ENCODE data around the gene CFHR5.

Gene CFHR5

DNA sequence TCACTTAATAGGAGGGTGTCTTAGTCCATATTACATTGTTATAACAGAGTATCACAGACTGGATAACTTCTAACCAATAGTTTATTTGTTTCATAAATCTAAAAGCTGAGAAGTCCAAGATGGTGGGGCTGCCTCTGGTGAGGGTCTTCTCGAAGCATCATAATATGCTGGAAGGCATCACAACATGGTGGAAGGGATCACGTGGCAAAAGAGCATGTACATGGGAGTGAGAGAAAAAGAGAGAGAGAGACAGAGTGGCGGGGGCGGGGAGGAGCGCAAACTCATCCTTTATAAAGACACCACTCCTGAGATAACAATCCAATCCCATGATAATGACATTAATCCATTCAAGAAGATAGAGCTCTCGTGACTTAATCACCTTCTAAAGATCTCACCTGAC, 31.5 kb downstream of the CFHR5 start:
- TF ChIP-seq SIN3A (IDR thresholded peaks at IDR 0.05; ENCODE audit: borderline replicate concordance, insufficient read depth, low read length) = no peak
- no peak for TF ChIP-seq TAF1 (IDR thresholded peaks at IDR 0.05; ENCODE audit: borderline replicate concordance, insufficient read depth, low read length)

DNA sequence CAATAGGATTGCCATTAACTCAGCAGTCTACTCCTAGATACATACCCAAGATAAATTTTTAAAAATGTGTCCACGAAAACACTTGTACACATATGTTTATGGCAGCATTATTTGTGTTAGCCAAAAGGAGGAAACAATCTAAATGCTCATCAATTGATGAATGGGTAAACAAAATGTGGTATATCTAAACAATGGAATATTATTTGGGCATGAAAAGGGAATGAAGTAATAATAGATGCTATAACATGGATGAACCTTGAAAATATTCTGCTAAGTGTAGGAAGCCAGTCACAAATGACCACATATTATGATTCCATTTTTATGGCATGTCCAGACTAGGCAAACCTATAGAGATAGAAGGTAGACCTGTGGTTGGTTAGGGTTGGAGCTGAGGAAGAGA, 34.3 kb downstream of the CFHR5 start:
- TF ChIP-seq SIN3A (IDR thresholded peaks at IDR 0.05; ENCODE audit: borderline replicate concordance, insufficient read depth, low read length) (no peak), FOXP2 (optimal IDR thresholded peaks at IDR 0.05; ENCODE audit: borderline replicate concordance, extremely low read depth, extremely low read length, insufficient read depth) (no peak), POLR2AphosphoS5 (IDR thresholded peaks at IDR 0.05; ENCODE audit: low read depth, low read length) (no peak), TAF1 (IDR thresholded peaks at IDR 0.05; ENCODE audit: borderline replicate concordance, insufficient read depth, low read length) (no peak)
- TF ChIP-seq, protein P1, sequence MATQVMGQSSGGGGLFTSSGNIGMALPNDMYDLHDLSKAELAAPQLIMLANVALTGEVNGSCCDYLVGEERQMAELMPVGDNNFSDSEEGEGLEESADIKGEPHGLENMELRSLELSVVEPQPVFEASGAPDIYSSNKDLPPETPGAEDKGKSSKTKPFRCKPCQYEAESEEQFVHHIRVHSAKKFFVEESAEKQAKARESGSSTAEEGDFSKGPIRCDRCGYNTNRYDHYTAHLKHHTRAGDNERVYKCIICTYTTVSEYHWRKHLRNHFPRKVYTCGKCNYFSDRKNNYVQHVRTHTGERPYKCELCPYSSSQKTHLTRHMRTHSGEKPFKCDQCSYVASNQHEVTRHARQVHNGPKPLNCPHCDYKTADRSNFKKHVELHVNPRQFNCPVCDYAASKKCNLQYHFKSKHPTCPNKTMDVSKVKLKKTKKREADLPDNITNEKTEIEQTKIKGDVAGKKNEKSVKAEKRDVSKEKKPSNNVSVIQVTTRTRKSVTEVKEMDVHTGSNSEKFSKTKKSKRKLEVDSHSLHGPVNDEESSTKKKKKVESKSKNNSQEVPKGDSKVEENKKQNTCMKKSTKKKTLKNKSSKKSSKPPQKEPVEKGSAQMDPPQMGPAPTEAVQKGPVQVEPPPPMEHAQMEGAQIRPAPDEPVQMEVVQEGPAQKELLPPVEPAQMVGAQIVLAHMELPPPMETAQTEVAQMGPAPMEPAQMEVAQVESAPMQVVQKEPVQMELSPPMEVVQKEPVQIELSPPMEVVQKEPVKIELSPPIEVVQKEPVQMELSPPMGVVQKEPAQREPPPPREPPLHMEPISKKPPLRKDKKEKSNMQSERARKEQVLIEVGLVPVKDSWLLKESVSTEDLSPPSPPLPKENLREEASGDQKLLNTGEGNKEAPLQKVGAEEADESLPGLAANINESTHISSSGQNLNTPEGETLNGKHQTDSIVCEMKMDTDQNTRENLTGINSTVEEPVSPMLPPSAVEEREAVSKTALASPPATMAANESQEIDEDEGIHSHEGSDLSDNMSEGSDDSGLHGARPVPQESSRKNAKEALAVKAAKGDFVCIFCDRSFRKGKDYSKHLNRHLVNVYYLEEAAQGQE (IDR thresholded peaks at IDR 0.05; ENCODE audit: insufficient read depth in 1 of 2, low read depth in 2 of 2, low read length in 2 of 2) = no peak

DNA sequence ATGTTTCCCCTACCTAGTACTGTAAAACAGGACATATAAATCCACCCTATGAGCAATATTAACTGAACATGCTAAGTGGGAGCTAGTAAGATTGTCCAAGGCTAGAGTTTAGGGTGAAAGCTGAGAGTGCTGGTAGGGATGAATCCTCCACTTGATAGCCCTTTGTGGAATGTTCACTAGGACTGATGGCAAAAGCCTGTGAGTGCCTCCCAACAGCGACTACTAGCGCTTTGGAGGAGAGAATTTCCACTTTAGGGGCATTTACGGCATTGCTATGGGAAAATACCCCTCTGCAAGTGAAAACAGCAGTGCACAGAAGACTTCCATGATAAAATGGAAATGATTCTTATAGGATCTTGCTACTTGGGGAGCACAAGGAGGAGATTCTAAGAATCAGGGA, 35.9 kb downstream of the CFHR5 start:
- TF ChIP-seq FOXP2 (optimal IDR thresholded peaks at IDR 0.05; ENCODE audit: borderline replicate concordance, extremely low read depth, extremely low read length, insufficient read depth) = no peak
- no peak for TF ChIP-seq TAF1 (IDR thresholded peaks at IDR 0.05; ENCODE audit: borderline replicate concordance, insufficient read depth, low read length)
- TF ChIP-seq, protein P1 (IDR thresholded peaks at IDR 0.05; ENCODE audit: insufficient read depth in 1 of 2, low read depth in 2 of 2, low read length in 2 of 2) = no peak
- no peak for TF ChIP-seq SIN3A (IDR thresholded peaks at IDR 0.05; ENCODE audit: borderline replicate concordance, insufficient read depth, low read length)
- TF ChIP-seq POLR2AphosphoS5 (IDR thresholded peaks at IDR 0.05; ENCODE audit: low read depth, low read length) = no peak

DNA sequence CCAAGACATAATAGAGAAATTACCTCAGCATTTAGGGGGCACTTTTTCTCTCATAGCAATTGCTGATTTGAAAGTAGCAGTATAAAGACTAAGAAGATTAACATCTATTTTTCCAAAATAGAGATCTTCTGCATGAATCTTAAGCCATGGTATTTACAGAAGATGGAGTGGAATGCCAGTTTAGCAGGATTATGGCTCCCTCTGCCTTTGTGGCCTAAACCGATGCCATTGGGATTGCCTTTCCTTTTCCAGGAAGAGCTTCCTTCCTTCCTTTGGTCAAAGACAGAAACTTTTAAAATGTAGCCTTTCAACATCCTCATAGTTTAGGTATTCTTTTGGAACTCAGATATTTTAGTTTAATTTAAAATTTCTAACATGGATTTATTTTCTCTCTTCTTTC, 39.4 kb downstream of the CFHR5 start:
- TF ChIP-seq POLR2AphosphoS5 (IDR thresholded peaks at IDR 0.05; ENCODE audit: low read depth, low read length) (no peak), FOXP2 (optimal IDR thresholded peaks at IDR 0.05; ENCODE audit: borderline replicate concordance, extremely low read depth, extremely low read length, insufficient read depth) (no peak), SIN3A (IDR thresholded peaks at IDR 0.05; ENCODE audit: borderline replicate concordance, insufficient read depth, low read length) (no peak), TAF1 (IDR thresholded peaks at IDR 0.05; ENCODE audit: borderline replicate concordance, insufficient read depth, low read length) (no peak)
- TF ChIP-seq, protein P1 (IDR thresholded peaks at IDR 0.05; ENCODE audit: insufficient read depth in 1 of 2, low read depth in 2 of 2, low read length in 2 of 2) = no peak

DNA sequence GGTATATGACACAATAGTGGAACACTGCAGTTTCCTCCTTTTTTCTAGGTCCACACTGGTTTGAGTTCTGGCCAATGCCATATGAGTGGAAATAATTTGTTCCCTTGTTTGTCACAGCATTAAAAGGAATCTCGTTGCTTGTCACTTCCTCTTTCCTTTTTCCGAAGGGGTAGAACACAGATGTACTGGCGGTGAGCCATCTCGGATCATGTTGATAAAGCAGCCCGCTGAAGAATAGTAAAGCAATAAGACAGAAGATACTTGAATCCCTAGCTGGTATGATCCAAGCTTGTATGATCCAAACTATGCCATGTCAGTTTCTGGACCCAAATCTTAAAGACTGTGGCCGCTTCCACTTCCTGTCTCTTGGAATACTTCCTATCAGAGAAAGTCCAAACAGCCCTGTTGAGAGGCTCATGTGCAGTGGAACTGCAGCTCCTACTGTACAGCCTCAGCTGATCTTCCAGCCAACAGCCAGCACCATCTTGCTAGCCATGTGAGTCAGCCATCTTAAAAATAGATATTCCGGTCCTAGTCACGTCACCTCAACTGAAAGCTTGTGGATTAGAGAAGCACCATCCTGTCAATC, 40.3 kb downstream of the CFHR5 start:
- TF ChIP-seq FOXP2 (optimal IDR thresholded peaks at IDR 0.05; ENCODE audit: borderline replicate concordance, extremely low read depth, extremely low read length, insufficient read depth) (no peak), SIN3A (IDR thresholded peaks at IDR 0.05; ENCODE audit: borderline replicate concordance, insufficient read depth, low read length) (no peak), POLR2AphosphoS5 (IDR thresholded peaks at IDR 0.05; ENCODE audit: low read depth, low read length) (no peak), TAF1 (IDR thresholded peaks at IDR 0.05; ENCODE audit: borderline replicate concordance, insufficient read depth, low read length) (no peak)
- TF ChIP-seq, protein P1 (IDR thresholded peaks at IDR 0.05; ENCODE audit: insufficient read depth in 1 of 2, low read depth in 2 of 2, low read length in 2 of 2) = no peak

Data from PFSK-1 (cell line).